Endothelial cell (in vitro differentiated cells): ENCODE data around the gene PIGA. TPM values are rescaled to one million over a fixed set of nuclear protein-coding genes. Genes with fewer than 3 reads are reported as not detected.
"Not testable (repeated sequence)": the region's sequence is repeated elsewhere in the genome, so short reads cannot be mapped to it uniquely, and the experiment has no call there.

Source experiments
- DNase-seq: peaks from one replicate; pipeline ENCODE4 v3.0.0; 2021; ENCODE audit warnings: low spot score
- H3K27ac Mint-ChIP-seq: one replicate; pipeline ENCODE4 v1.8.0; 2021; ENCODE audit warnings: mixed read lengths, inconsistent platforms; ENCODE audit not compliant: unreplicated experiment
- H3K27me3 Mint-ChIP-seq: one replicate; pipeline ENCODE4 v1.8.0; 2021; ENCODE audit warnings: mild to moderate bottlenecking, moderate library complexity, mixed read lengths, inconsistent platforms; ENCODE audit not compliant: unreplicated experiment
- H3K36me3 Mint-ChIP-seq: one replicate; pipeline ENCODE4 v1.8.0; 2021; ENCODE audit warnings: mild to moderate bottlenecking, low read depth, mixed read lengths, inconsistent platforms; ENCODE audit not compliant: unreplicated experiment
- H3K4me1 Mint-ChIP-seq: one replicate; pipeline ENCODE4 v1.8.0; 2021; ENCODE audit warnings: mild to moderate bottlenecking, mixed read lengths, inconsistent platforms; ENCODE audit not compliant: unreplicated experiment
- H3K4me3 Mint-ChIP-seq: one replicate; pipeline ENCODE4 v1.8.0; 2021; ENCODE audit warnings: mild to moderate bottlenecking, mixed read lengths, inconsistent platforms; ENCODE audit not compliant: unreplicated experiment
- H3K9me3 Mint-ChIP-seq: one replicate; pipeline ENCODE4 v1.8.0; 2021; ENCODE audit warnings: mixed read lengths, inconsistent platforms; ENCODE audit not compliant: unreplicated experiment
- total RNA-seq: library from RNA; stranded (reverse); fragmentation: NEBNext Ultra II Directional; extraction: Animal tissue kit (Norgen Biotek cat#: 25700); gene quantifications from one replicate; pipeline ENCODE4 v1.2.1, GENCODE V29; 2021; ENCODE audit not compliant: unreplicated experiment
- TF ChIP-seq, protein P1 (sequence below): fragments of 200-600 bp; sonication (generic); IDR thresholded peaks from one replicate; pipeline ENCODE4 v1.5.0; 2021; ENCODE audit warnings: antibody characterized with exemption; ENCODE audit not compliant: unreplicated experiment

PIGA gene
- total RNA-seq, 1 donor from 2014 or later, result 12.8 TPM

DNA sequence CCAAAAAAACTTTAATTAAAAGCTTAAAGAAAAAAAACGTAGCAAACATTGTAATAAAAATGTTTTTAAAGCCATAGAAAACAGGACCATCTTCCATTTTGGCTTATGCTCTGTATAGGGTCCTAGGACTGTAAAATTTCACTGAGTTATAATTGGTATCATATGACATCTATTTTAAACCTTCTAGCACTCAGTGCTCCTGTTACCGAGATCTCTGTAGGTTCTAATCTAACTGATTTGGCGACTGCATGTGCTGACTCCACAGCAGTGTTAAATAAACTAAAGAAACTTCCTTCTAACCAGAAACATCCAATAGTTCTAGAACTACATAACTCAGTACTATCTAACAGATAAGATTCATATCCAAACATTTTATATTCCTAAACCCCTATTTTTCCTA, 19.8 kb downstream of the PIGA start, which contains the start of gene ASB11:
ASB11 (minus strand) TSS at position 132 of the 400 bp plus-strand sequence; CDS start at position 97, 35 bp downstream.
- TF ChIP-seq, protein P1, sequence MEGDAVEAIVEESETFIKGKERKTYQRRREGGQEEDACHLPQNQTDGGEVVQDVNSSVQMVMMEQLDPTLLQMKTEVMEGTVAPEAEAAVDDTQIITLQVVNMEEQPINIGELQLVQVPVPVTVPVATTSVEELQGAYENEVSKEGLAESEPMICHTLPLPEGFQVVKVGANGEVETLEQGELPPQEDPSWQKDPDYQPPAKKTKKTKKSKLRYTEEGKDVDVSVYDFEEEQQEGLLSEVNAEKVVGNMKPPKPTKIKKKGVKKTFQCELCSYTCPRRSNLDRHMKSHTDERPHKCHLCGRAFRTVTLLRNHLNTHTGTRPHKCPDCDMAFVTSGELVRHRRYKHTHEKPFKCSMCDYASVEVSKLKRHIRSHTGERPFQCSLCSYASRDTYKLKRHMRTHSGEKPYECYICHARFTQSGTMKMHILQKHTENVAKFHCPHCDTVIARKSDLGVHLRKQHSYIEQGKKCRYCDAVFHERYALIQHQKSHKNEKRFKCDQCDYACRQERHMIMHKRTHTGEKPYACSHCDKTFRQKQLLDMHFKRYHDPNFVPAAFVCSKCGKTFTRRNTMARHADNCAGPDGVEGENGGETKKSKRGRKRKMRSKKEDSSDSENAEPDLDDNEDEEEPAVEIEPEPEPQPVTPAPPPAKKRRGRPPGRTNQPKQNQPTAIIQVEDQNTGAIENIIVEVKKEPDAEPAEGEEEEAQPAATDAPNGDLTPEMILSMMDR, result no peak
- Mint-ChIP-seq H3K4me3 (no peak within 1 kb of the TSS), H3K27ac (no peak within 1 kb of the TSS), H3K36me3 (no peaks in the 10 kb centered on the region), H3K27me3 (no peaks in the 10 kb centered on the region), H3K9me3 (no peaks in the 10 kb centered on the region), H3K4me1 (no peaks in the 10 kb centered on the region)
- no peak for DNase-seq

DNA sequence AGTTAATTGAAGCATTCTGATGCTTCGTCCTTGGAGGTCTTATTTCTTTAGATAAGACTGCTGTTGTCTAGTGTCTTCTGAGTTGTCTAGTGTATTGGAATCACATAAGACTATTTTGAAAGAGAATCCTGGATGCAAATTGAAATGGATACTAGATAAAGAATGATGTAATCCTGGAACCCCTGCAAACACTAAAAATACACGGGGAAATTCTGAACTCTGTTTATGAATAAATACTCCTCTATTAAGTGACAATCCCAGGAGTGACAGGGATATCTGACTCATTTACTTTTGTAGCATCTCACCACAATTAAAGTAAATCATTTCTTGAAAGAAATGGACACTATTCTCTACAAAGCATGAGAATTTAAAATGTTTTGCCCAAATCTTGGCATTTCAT, 20.9 kb downstream of the PIGA start:
- TF ChIP-seq, protein P1, result no peak
- H3K36me3 Mint-ChIP-seq, result no peaks in the 10 kb centered on the region
- no peaks in the 10 kb centered on the region for H3K9me3 Mint-ChIP-seq
- H3K27me3 Mint-ChIP-seq, result no peaks in the 10 kb centered on the region
- H3K4me1 Mint-ChIP-seq, result no peaks in the 10 kb centered on the region
- H3K4me3 Mint-ChIP-seq, result no peak overlapping the region
- no peak overlapping the region for H3K27ac Mint-ChIP-seq
- no peak for DNase-seq

DNA sequence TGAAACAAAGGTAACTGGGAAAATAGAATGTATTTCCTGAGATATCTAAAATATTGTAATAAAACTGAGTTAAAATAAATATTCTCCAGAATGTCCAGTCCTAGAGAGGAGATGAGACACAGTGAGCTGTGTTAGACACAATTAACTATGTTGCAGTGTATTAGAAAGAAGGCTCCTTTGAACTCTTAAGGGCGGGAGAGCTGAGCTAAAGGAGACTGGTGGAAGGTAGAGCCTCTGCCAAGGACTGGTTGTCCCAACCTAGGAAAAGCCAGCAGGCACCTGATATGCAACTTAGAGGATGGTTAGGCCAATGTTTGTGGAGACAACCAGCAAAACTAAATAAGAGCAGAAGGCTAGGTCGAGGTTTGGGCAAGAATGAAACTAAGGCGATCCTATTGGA, 24.2 kb downstream of the PIGA start:
- Mint-ChIP-seq H3K4me1 (peaks cover 3% of the 10 kb centered on the region), H3K36me3 (no peaks in the 10 kb centered on the region), H3K27me3 (no peaks in the 10 kb centered on the region), H3K9me3 (no peaks in the 10 kb centered on the region), H3K4me3 (no peak overlapping the region), H3K27ac (no peak overlapping the region)
- TF ChIP-seq, protein P1, result no peak
- no peak for DNase-seq

DNA sequence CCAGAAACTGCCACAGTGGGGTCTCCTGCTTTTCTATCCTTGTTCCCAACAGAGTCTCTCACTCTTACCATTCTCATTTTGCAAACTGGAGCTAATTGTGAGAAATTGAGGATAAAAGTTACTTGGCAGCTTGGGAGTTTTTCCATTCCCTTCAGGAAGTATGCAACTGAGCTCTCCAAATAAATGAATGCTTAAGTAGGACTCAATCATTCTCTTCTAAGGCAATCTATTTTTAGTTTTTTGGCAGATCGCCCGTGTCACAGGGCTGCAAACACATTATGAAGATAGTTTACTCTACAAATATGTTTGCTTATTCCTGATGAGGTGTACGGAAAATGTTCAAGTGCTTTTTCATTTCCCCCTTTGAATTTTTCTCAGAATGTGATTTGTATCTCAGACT, 25.2 kb downstream of the PIGA start:
- Mint-ChIP-seq H3K4me3 (no peak overlapping the region), H3K27ac (no peak overlapping the region), H3K9me3 (no peaks in the 10 kb centered on the region), H3K27me3 (no peaks in the 10 kb centered on the region), H3K4me1 (peaks cover 3% of the 10 kb centered on the region), H3K36me3 (no peaks in the 10 kb centered on the region)
- TF ChIP-seq, protein P1, result no peak
- no peak for DNase-seq

DNA sequence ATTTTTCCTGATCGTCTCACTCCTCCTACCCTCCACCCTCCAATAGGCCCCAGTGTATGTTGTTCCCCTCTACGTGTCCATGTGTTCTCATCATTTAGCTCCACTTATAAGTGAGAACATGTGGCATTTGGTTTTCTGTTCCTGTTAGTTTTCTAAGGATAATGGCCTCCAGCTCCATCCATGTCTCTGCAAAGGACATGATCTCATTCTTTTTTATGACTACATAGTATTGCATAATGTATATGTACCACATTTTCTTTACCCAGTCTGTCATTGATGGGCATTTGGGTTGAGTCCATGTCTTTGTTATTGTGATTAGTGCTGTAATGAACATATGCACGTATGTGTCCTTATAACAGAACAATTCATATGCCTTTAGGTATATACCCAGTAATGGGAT, 29.4 kb downstream of the PIGA start:
- not testable (repeated sequence) for H3K36me3 Mint-ChIP-seq, H3K27me3 Mint-ChIP-seq, H3K9me3 Mint-ChIP-seq, H3K27ac Mint-ChIP-seq, H3K4me3 Mint-ChIP-seq, DNase-seq, H3K4me1 Mint-ChIP-seq

DNA sequence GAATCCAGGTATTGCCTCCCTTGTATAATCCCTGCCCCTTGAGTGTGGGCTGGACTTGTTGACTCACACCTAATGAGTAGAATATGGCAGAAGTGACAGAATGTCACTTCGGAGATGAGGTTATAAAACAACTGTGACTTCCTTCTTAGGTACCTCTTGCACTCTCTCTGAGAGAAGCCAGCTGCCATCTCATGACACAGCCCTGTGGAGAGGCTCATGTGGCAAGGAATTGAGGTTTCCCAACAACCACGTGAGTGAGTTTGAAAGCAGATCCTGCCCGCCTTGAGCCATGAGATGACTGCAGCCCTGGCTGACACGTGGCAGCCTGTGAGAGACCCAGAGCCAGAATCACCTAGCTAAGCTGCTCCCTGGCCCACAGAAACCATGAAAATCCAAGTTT, 33.4 kb downstream of the PIGA start:
- TF ChIP-seq, protein P1, result no peak
- Mint-ChIP-seq H3K27me3 (no peaks in the 10 kb centered on the region), H3K36me3 (no peaks in the 10 kb centered on the region), H3K4me3 (no peak overlapping the region), H3K27ac (no peak overlapping the region), H3K4me1 (peaks cover 23% of the 10 kb centered on the region), H3K9me3 (no peaks in the 10 kb centered on the region)
- no peak for DNase-seq
